T-helper 2 cell treated with Interferon-gamma antibody and Interleukin-4, amounts not matched to agents 5 μg/mL and 100 μg/mL, for 36 hours (primary cell): ENCODE results near the gene IL11RA.

Experiments
- DNase-seq: peaks from one replicate; pipeline ENCODE4 v3.0.0; 2021; ENCODE audit warnings: low spot score
- H3K27ac Mint-ChIP-seq: one replicate; pipeline ENCODE4 v1.8.0; 2021; ENCODE audit warnings: mild to moderate bottlenecking, mixed read lengths
- H3K27me3 Mint-ChIP-seq: one replicate; pipeline ENCODE4 v1.8.0; 2021; ENCODE audit warnings: low read depth, mixed read lengths
- H3K36me3 Mint-ChIP-seq: one replicate; pipeline ENCODE4 v1.8.0; 2021; ENCODE audit warnings: low read depth, mixed read lengths
- H3K4me1 Mint-ChIP-seq: one replicate; pipeline ENCODE4 v1.8.0; 2021; ENCODE audit warnings: low read depth, mixed read lengths
- H3K4me3 Mint-ChIP-seq: one replicate; pipeline ENCODE4 v1.8.0; 2022; ENCODE audit warnings: mild to moderate bottlenecking, moderate library complexity, mixed read lengths
- H3K9me3 Mint-ChIP-seq: one replicate; pipeline ENCODE4 v1.8.0; 2021; ENCODE audit warnings: mixed read lengths

IL11RA gene

GRCh38 chr9:34651876-34652601 is at the start of gene IL11RA:
TSS of gene IL11RA (plus strand) at chr9:34652185. CDS start at chr9:34655218, 3,033 bp downstream.
- no peaks in the 10 kb centered on the region for H3K9me3 Mint-ChIP-seq
- H3K36me3 Mint-ChIP-seq: peaks cover 37% of the 10 kb centered on the region
- peak within 1 kb of the TSS; percentile 3 for H3K4me3 Mint-ChIP-seq
- DNase-seq: peak; percentile 56
- peak within 1 kb of the TSS; percentile 62 for H3K27ac Mint-ChIP-seq
- no peaks in the 10 kb centered on the region for H3K27me3 Mint-ChIP-seq
- peaks cover 29% of the 10 kb centered on the region for H3K4me1 Mint-ChIP-seq

DNA sequence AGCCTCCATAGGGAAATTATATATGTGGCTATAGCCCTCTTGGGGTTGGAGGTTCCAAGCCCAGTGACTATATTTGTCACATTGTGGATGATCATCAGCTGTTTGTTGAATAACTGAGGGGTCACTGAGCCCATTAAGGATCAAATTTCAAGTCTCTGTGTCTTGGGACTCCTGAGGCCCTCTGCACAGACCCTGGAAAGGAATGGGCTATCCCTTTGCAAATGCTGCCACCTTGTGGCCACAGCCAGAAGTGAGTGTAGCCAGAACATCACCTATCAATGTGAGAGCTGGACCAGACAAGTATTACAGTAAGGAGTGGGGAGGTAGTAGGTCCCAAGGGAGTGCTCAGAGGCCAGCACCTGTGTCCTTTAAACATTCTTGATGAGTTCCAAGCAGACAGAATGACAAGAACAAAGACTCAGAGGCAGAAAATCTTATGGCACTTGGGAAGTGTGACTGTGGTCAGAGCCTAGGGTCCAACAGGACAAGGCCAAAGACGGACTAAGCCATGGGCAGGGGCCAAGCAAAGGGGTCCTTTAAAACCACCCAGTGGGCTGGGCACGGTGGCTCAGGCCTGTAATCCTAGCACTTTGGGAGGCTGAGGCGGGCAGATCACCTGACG is 48.3 kb upstream of the IL11RA start:
- H3K27ac Mint-ChIP-seq: no peak overlapping the region
- no peak overlapping the region for H3K4me3 Mint-ChIP-seq
- H3K9me3 Mint-ChIP-seq: no peaks in the 10 kb centered on the region
- no peaks in the 10 kb centered on the region for H3K36me3 Mint-ChIP-seq
- peak; percentile 68 for DNase-seq
- H3K27me3 Mint-ChIP-seq: peaks cover 11% of the 10 kb centered on the region
- H3K4me1 Mint-ChIP-seq: no peaks in the 10 kb centered on the region

DNA sequence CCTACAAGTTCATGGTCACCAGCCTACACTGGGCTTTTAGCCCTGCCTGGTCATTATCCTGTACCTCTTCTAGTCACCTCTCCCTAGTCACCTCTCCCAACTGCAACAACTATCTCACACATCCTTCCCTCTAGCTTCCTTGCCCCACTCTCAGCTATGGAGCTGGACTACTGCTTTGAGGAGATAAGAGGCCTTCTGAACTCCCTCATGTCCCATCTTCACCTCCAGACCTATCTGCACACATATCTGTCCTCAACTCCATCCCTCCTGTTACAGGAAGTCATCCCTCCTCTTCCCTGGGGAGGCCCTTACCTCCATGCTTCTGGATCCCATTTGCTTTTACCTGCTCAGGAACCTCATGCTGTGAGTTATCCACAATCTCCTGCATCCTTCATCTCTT is 45.8 kb upstream of the IL11RA start:
- H3K9me3 Mint-ChIP-seq: no peaks in the 10 kb centered on the region
- peaks cover 6% of the 10 kb centered on the region for H3K27me3 Mint-ChIP-seq
- no peak for DNase-seq
- H3K4me3 Mint-ChIP-seq: no peak overlapping the region
- no peaks in the 10 kb centered on the region for H3K36me3 Mint-ChIP-seq
- H3K27ac Mint-ChIP-seq: no peak overlapping the region
- H3K4me1 Mint-ChIP-seq: peaks cover 1% of the 10 kb centered on the region

DNA sequence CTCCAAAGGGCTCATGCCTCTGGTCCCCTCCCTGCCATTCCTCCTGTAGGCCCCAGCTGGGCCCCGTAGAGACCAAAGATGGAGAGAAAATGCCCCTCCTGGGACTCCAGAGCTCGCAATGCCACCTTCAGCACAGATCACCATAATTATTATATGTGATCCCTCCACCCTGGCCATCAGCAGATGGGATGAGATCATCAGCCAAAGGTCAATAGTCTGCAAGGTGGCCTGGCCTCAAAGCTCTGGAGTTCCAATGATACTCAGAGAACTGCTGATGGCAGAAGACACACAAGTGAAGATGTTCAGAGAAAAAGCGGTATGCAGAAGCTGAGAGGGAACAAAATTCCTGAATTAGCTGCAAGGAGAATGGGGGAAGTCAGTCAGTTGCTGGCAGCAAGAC is 45.1 kb upstream of the IL11RA start:
- H3K27ac Mint-ChIP-seq: no peak overlapping the region
- peaks cover 6% of the 10 kb centered on the region for H3K4me1 Mint-ChIP-seq
- DNase-seq: no peak
- no peak overlapping the region for H3K4me3 Mint-ChIP-seq
- H3K36me3 Mint-ChIP-seq: no peaks in the 10 kb centered on the region
- no peaks in the 10 kb centered on the region for H3K9me3 Mint-ChIP-seq
- peaks cover 6% of the 10 kb centered on the region for H3K27me3 Mint-ChIP-seq

GRCh38 chr9:34607331-34607730 is 44.7 kb upstream of the IL11RA start:
- no peak for DNase-seq
- Mint-ChIP-seq H3K4me3 (no peak overlapping the region), H3K27ac (no peak overlapping the region), H3K9me3 (no peaks in the 10 kb centered on the region), H3K36me3 (no peaks in the 10 kb centered on the region), H3K4me1 (peaks cover 7% of the 10 kb centered on the region), H3K27me3 (peaks cover 6% of the 10 kb centered on the region)

GRCh38 chr9:34610434-34611206 is 41.4 kb upstream of the IL11RA start:
- Mint-ChIP-seq H3K4me1 (peaks cover 18% of the 10 kb centered on the region), H3K9me3 (no peaks in the 10 kb centered on the region), H3K27me3 (no peaks in the 10 kb centered on the region), H3K4me3 (peak overlapping the region; percentile 92), H3K27ac (no peak overlapping the region), H3K36me3 (peaks cover 9% of the 10 kb centered on the region)
- DNase-seq: no peak

- peaks cover 12% of the 10 kb centered on the region for H3K36me3 Mint-ChIP-seq
- H3K27ac Mint-ChIP-seq: peak overlapping the region; percentile 93
- H3K4me1 Mint-ChIP-seq: peaks cover 18% of the 10 kb centered on the region
- peak overlapping the region; percentile 92 for H3K4me3 Mint-ChIP-seq
- H3K27me3 Mint-ChIP-seq: no peaks in the 10 kb centered on the region
- H3K9me3 Mint-ChIP-seq: no peaks in the 10 kb centered on the region
- no peak for DNase-seq
Observed at GRCh38 chr9:34611251-34611810, 40.7 kb upstream of the IL11RA start.

DNA sequence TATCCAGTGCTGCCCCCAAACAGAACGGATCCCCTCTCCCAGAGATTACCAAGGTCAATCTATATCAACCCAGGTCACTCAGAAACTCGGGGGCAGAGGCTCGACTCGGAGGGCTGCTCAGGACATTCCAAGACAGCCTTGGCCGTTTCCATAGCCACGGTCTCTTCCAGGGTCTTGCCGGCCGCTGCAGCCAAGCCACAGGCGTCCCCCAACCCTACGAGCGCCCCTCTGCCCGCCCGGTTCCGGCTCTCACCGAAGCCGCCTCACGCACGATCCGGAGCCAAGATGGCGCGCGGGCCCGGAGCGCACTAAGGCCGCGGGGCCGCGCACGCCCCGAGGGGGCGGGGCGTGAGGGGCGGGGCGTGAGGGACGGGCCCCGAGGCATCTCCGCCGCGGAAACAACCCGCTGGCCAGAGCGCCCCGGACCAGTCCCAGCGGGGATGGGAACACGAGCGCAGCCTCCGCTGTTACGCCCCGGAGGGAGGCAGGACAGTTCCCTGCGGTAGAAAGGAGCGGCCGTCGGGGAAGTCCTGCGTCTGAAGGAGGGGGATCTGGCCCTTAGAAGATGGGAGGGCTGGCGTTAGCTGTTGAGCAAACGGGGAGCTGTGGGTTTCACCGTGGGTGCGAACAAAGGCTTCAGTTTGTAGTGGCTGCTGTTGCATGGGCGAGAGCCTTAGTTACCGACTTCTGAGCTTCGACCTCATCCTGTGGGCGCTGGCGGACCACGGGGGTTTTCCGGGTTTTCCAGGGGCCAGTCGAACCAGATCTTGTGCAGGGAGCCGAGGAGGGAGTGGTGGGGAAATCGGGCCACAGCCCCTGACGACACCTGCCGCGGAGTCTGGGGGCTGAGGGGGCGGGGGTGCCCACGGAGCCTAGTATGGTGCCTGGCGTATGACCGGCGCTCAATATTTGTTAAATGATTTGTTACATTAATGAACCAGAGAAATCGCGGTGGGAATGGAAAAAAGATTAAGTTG is 39.9 kb upstream of the IL11RA start, which contains the start of gene RPP25L:
RPP25L (minus strand) TSS at position 287 of the 977 bp plus-strand sequence. CDS start 801 bp downstream, outside the sequence.
- Mint-ChIP-seq H3K27ac (peak within 1 kb of the TSS; percentile 93), H3K4me1 (peaks cover 18% of the 10 kb centered on the region), H3K9me3 (no peaks in the 10 kb centered on the region), H3K36me3 (peaks cover 17% of the 10 kb centered on the region), H3K4me3 (peak within 1 kb of the TSS; percentile 92), H3K27me3 (no peaks in the 10 kb centered on the region)
- DNase-seq: peak; percentile 86

- peak overlapping the region; percentile 92 for H3K4me3 Mint-ChIP-seq
- no peaks in the 10 kb centered on the region for H3K27me3 Mint-ChIP-seq
- no peaks in the 10 kb centered on the region for H3K9me3 Mint-ChIP-seq
- peak overlapping the region; percentile 75 for H3K27ac Mint-ChIP-seq
- peaks cover 17% of the 10 kb centered on the region for H3K36me3 Mint-ChIP-seq
- peaks cover 18% of the 10 kb centered on the region for H3K4me1 Mint-ChIP-seq
- peak; percentile 71 for DNase-seq
Observed at GRCh38 chr9:34612788-34613390, 39.1 kb upstream of the IL11RA start.

DNA sequence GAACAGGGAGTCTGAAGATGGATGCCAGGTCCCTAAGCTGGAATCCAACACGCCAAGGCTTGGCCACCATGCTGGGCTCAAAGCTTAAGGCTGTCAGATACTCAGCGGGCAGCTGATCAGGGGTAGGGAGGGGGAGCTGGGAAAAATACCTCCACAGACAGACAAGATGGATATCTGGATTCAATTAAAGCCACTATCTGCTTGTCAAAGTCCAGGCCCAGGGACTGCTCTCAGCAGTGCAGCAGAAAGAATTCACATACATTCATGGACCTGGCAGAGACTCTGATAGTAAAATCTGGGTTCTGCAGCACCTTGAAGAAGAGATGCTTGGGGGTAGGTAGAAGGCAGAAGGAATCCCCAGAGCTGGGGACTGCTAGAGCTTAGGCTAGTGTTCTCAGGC is 36.9 kb upstream of the IL11RA start:
- no peak overlapping the region for H3K27ac Mint-ChIP-seq
- no peaks in the 10 kb centered on the region for H3K9me3 Mint-ChIP-seq
- no peaks in the 10 kb centered on the region for H3K27me3 Mint-ChIP-seq
- H3K36me3 Mint-ChIP-seq: peaks cover 20% of the 10 kb centered on the region
- no peak for DNase-seq
- no peak overlapping the region for H3K4me3 Mint-ChIP-seq
- peaks cover 32% of the 10 kb centered on the region for H3K4me1 Mint-ChIP-seq

DNA sequence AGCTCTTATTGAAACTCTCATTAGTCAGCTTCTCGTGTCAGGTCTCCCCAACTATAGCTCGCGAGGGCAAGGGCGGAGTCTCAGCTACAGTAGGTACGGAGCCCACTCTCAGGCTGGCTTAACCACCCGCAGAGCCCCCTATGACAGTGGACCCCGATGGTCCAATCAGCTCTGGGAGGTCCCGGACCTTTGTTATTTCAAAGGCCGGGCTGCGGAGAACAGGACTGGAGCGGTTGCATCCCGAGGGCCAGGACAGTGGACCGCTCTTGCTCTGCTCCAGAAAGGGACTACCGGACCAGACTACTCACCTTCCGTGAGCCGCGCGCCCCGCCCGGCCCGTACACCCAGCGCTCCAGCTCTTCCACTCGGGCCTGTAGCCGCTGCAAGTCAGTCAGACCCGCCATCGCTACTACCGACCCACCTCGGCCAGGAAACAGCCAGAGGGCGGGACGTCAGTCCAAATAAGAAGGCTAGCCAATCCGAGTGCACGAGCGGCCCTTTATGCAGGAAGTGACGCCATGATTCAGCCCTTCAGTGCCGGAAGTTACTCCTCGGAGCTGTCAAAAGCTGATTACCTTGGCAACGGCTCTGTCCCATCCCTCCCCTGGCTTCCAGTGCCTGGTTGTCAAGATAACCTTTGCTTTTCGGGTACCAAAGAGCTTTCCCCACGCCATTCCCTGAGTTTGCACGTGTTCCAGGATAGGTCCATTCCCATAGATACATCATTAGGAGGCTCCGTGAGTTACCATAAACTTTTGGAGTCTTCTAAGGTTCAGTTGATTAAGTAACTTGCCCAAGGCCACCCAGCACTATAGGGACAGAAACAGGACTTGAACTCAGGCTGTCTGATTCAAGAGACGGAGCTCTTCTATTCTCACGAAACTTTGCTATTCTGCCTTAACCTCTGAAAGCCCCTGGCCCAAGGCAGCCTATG is 31.7 kb upstream of the IL11RA start, which contains the start of gene DCTN3:
DCTN3 (minus strand) TSS at position 435 of the 934 bp plus-strand sequence; CDS start at position 404, 31 bp downstream.
- H3K27me3 Mint-ChIP-seq: peaks cover 33% of the 10 kb centered on the region
- peaks cover 21% of the 10 kb centered on the region for H3K4me1 Mint-ChIP-seq
- H3K36me3 Mint-ChIP-seq: peaks cover 10% of the 10 kb centered on the region
- H3K9me3 Mint-ChIP-seq: no peaks in the 10 kb centered on the region
- peak within 1 kb of the TSS; percentile 99 for H3K4me3 Mint-ChIP-seq
- peak; percentile 91 for DNase-seq
- peak within 1 kb of the TSS; percentile 84 for H3K27ac Mint-ChIP-seq
